HG03521 (cell line): ENCODE data around the gene COLGALT1.
"Not testable (repeated sequence)": the region's sequence is repeated elsewhere in the genome, so short reads cannot be mapped to it uniquely, and the experiment has no call there.

Experiments
- ATAC-seq: cut with Tn5 transposase; IDR thresholded peaks from one replicate; pipeline ENCODE4 v1.9.1; 2021; ENCODE audit warnings: mild to moderate bottlenecking, moderate library complexity; ENCODE audit not compliant: unreplicated experiment

Gene COLGALT1

DNA sequence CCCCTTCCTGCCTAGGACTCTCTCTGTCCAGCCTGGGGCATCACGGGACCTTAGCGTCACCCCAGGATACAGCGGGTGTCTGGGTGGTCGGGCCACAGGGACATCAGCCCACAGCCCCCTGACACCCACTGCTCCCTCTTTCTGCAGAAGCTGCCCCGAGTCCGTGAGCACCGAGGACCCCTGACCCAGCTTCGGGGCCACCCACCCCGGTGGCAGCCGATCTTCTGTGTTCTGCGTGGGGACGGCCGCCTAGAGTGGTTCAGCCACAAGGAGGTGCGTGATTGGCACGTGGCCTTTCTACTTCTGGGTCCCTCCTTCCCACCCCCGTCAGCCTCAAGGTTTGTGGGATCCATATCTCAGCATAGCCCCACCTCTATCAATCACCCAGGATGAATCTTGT, 23.3 kb upstream of the COLGALT1 start:
- no peak for ATAC-seq

GRCh38 chr19:17532557-17532956, 22.9 kb upstream of the COLGALT1 start:
- ATAC-seq = no peak

GRCh38 chr19:17534767-17535166, 20.7 kb upstream of the COLGALT1 start:
- ATAC-seq = no peak

DNA sequence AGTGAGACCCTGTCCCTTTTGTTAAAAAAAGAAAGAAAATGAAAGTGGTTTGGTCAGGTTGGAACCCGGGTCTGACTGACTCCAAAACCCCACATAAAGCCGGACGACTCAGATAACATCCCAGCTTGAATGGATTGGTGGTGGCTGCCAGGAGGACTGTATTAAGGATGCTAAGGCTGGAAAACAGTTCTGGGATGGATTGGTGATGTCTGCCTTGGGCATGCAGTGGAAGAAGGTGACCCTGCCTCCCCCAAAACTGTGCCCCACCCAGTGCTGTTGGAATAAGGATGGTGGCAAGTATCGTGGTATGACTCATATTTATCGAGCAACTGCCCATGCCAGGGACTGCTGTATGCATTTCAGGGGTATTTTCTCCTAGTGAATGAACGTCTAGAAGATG, 18.5 kb upstream of the COLGALT1 start:
- ATAC-seq = no peak

DNA sequence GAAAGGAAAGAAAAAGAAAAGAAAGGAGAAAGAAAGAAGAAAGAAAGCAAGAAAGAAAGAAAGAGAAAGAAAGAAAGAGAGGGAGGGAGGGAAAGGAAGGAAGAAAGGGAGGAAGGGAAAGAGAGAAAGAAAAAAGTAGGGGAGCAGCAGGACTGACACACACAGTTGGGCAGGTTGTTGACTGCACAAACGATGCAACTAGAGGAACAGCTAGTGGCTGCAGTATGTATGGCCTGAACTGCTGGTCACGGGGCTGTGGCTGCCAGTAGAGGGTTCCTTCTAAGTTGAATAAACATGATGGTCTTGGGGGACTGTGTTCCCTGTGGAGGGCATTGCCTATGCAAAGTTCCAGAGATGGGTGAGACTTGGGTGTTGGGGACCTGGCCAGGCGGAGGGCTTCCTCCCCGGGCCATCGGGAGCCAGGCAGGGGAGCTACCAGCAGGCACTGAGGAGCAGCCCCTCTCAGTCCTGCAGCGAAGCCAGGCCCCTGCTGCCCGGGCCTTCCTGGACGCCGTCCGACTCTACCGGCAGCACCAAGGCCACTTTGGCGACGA, 16.7 kb upstream of the COLGALT1 start:
- ATAC-seq = no peak

DNA sequence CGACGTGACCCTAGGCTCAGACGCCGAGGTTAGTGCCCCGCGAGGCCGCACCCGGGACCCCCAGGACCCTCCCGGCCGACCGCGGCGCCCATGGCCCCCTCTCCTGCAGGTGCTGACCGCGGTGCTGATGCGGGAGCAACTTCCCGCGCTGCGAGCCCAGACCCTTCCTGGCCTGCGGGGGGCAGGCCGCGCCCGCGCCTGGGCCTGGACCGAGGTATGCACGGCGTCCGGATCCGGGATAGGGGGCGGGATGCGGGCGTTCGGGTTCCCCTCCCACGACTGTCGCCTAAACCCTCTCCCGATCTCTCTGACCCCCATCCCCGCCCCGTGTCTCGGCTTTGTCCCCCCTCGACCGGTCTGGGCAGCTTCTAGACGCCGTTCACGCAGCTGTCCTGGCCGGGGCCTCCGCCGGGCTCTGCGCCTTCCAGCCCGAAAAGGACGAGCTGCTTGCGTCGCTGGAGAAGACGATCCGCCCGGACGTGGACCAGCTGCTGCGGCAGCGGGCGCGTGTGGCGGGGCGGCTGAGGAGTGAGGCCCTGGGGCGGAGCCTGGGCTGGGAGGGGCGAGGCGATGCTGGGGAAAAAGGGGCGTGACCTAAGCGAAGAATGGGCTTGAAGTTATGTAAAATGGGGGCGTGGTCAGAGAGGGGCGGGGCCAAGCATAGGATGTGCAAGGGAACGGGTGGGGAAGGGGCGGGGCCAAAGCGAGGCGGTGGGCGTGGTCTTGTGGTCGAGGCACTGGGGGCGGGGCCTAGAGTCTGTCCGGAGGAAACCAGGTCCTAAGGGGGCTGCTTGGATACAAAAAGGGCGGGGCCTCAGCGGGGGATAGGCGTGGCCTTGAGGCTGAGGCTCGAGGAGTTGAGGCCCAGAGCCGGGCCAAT, 16.0 kb upstream of the COLGALT1 start:
- no peak for ATAC-seq

GRCh38 chr19:17540174-17540573, 15.3 kb upstream of the COLGALT1 start:
- ATAC-seq = no peak

- ATAC-seq = no peak
These were observed 14.2 kb upstream of the COLGALT1 start for GRCh38 chr19:17541184-17541759.

DNA sequence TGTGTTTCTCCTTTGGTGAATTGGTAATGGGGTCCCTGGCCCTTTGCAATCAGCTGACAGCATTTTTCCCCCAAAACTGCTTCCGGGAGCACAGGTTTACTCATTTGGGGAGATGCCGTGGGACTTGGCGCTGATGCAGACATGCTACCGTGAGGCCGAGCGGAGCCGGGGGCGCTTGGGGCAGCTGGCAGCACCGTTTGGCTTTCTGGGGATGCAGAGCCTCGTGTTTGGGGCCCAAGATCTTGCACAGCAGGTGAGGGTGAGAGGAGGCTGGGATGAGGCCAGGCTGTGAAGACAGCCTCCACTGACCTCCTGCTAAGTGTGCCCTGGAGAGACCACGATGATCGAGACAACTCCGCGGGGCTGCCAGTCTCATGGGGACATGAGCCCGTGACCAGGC, 13.4 kb upstream of the COLGALT1 start:
- no peak for ATAC-seq

DNA sequence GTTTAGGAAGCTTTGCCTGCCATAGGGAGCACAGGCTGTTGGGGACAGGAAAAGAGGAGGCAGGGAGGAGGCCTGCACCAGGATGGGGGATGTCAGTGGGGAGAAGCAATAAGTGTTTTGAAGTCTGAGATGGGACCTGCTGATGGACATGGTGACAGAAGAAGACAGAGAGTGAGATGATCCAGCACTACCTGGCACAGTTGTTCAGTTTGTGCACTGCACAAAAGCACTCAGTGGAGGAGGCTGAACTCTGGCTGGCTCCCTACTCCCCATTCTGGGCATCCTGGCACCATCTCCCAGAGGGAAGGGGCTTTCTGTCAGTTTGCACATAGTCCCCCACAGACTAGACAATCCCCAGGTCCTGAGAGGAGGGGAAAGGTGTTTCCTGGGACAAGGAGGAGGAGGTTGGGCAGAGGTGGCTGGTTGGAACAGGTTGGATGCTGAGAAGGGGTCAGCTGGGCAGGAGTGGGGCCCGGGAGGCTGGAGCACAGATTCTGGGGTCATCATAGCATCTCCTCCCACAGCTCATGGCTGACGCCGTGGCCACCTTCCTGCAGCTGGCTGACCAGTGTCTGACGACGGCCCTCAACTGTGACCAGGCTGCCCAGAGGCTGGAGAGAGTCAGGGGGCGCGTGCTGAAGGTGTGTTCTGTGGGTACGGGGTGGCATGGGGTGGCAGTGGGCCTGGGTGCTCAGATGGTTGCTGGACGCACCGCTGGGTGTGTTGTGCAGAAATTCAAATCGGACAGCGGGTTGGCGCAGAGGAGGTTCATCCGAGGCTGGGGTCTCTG, 12.5 kb upstream of the COLGALT1 start:
- ATAC-seq = no peak

- no peak for ATAC-seq
These were observed 11.5 kb upstream of the COLGALT1 start for GRCh38 chr19:17543986-17544385.

DNA sequence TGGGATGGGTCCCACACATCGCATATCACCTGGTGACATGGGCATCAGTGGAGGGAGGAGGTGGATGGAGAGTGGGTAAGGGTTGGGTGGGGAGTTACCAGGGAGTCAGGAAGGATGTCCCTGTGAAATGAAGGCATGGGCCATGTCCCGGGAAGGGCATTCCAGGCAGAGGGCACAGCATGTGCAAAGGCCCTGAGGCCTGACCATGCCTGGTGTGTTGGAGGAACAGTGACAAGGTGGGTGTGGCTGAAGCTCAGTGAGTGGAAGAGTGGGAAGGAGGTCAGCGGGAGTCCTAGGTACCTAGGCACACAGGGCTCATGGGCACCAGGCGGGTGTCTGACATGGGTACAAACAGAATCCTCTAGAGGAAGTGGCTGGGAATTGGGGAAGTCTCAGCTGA, 11.0 kb upstream of the COLGALT1 start:
- ATAC-seq = no peak

GRCh38 chr19:17548145-17548544, 7.3 kb upstream of the COLGALT1 start:
- ATAC-seq = no peak

- no peak for ATAC-seq
These were observed 6.2 kb upstream of the COLGALT1 start for GRCh38 chr19:17549085-17549740.

DNA sequence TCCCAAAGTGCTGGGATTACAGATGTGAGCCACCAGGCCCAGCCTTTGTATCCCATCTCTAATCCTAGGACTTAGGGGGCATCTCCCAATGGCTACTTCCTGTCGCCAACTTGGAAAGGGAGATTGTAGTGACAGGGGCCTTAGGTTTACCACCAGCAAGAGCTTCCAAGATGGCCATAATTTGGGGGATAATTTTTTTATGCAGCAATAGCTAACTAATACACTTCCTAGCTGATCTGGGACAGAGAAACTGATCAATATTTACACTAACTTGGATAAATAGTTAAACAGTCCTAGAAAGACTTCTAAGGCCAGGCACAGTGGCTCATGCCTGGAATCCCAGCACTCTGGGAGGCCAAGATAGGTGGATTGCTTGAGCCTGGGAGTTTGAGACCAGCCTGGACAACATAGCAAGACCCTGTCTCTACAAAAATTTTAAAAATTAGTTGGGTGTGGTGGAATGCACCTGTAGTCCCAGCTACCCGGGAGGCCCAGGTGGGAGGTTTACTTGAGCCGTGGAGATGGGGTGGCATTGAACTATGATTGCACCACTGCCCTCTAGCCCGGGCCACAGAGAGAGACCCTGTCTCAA, 5.3 kb upstream of the COLGALT1 start:
- no peak for ATAC-seq

DNA sequence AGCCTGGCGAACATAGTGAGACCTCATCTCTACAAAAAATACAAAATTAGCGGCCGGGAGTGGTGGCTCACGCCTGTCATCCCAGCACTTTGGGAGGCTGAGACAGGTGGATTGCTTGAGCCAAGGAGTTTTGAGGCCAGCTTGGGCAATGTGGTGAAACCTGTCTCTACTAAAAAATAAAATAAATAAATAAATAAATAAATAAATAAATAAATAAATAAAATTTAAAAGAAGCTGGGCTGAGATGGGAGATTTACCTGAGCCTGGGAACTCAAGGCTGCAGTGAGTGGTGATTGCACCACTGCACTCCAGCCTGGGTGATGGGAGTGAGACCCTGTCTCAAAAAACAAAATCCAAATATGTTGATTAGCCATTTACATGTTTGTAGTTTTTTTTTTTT, 2.7 kb upstream of the COLGALT1 start:
- not testable (repeated sequence) for ATAC-seq

GRCh38 chr19:17553256-17553655, 2.2 kb upstream of the COLGALT1 start:
- ATAC-seq = no peak

DNA sequence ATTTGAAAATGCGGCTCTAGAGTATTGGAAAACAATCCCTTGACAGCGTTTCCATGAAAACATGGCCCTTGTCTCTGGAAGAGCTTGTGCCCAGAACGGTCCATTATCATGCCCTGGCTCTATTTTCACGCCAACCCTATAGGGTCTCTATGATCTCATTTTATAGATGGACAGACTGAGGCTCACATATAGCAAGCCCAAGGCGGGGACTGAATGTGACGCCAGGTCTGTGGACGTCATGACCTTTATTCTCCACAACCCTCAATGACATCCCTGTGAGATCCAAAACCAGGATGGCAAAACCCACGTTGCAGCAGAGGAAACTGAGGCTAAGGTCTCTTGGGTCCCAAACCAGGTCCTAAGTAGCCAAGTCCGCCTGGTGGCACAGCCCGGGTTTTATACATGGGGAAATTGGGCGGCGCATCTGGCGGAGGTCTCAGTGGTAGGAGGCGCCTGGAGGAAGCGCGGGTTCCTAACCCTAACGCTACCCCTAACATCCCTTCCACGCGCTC, 425 bp upstream of the COLGALT1 start:
- ATAC-seq = no peak

- ATAC-seq = peak; percentile 14
These were observed 722 bp downstream of the COLGALT1 start for GRCh38 chr19:17555929-17556813.
